A549 (cell line): Measurements from ENCODE around the gene PRRX1. TPM values are rescaled to one million over a fixed set of nuclear protein-coding genes. Genes with fewer than 3 reads are reported as not detected.

Experiments used
- ATAC-seq, 2 experiments: fragments of 200-7000 bp in 1 of 2; fragments of >200 bp in 1 of 2; cut with Nextera tagmentation in 1 of 2; cut with Tn5 transposase in 1 of 2; 3 replicates each; pipeline versions ENCODE4 v1.8.0 to v1.9.1; 2018 to 2020; ENCODE audit warnings: mild to moderate bottlenecking in 1 of 2, moderate library complexity in 1 of 2
- CTCF ChIA-PET: fragments of 300-600 bp; sonication (Branson Sonifier 250); formaldehyde crosslinking; extraction: SDS; loops from one replicate; lab custom pipeline; 2021; ENCODE audit warnings: antibody characterized with exemption, inconsistent platforms; lab: Yijun Ruan, JAX
- POLR2A ChIA-PET: fragments of 350-600 bp; formaldehyde crosslinking; extraction: SDS; loops from one replicate; lab custom pipeline; 2021; ENCODE audit warnings: antibody characterized with exemption, inconsistent platforms; lab: Yijun Ruan, JAX
- DNase-seq, 2 experiments: peaks; one replicate each; pipeline versions ENCODE4 v3.0.0 to v3.0.0-alpha.2; 2011 to 2016; ENCODE audit warnings: low read depth in 1 of 2, low spot score in 1 of 2
- FAIRE-seq: peaks from 2 replicates; lab custom pipeline; 2011; peaks lifted over from hg19 to GRCh38; lab: Jason Lieb, UNC
- H3K27ac ChIP-seq, 2 experiments: fragments of >200 bp; sonication (Bioruptor Twin); formaldehyde crosslinking; 3 replicates each; pipeline ENCODE4 v1.5.1; 2016 to 2017
- H3K4me1 ChIP-seq: fragments of >200 bp; sonication (Bioruptor Twin); formaldehyde crosslinking; 3 replicates; pipeline ENCODE4 v1.6.1; 2016
- H3K4me2 ChIP-seq: fragments of >200 bp; sonication (Bioruptor Twin); formaldehyde crosslinking; 3 replicates; pipeline ENCODE4 v1.6.1; 2016
- H3K4me3 ChIP-seq: fragments of >200 bp; sonication (Bioruptor Twin); formaldehyde crosslinking; 3 replicates; pipeline ENCODE4 v1.5.1; 2016
- H3K9me3 ChIP-seq: fragments of >200 bp; sonication (Bioruptor Twin); formaldehyde crosslinking; 3 replicates; pipeline ENCODE4 v1.6.1; 2016
- ATOH8 ChIP-seq: fragments of 250-450 bp; sonication (Bioruptor Pico); IDR thresholded peaks from 2 replicates; pipeline ENCODE4 v1.5.0; 2020; ENCODE audit warnings: low read depth, mild to moderate bottlenecking, moderate library complexity
- BCL3 ChIP-seq: fragments of >200 bp; sonication (Bioruptor Twin); formaldehyde crosslinking; IDR thresholded peaks from 3 replicates; pipeline ENCODE4 v1.6.1; 2016
- CBX2 ChIP-seq: fragments of 200-600 bp; sonication (generic); IDR thresholded peaks from 2 replicates; pipeline ENCODE4 v1.6.1; 2016; ENCODE audit warnings: low read depth, mild to moderate bottlenecking, borderline replicate concordance
- CEBPB ChIP-seq, 2 experiments: fragments of >200 bp in 1 of 2; sonication (Bioruptor Twin) in 1 of 2; formaldehyde crosslinking in 1 of 2; IDR thresholded peaks; 2 replicates each; pipeline ENCODE4 v1.6.1; 2012 to 2016
- CHD2 ChIP-seq: fragments of 150-350 bp; IDR thresholded peaks from 2 replicates; pipeline ENCODE4 v1.6.1; 2014; ENCODE audit warnings: low read length; ENCODE audit not compliant: partially characterized antibody
- E2F6 ChIP-seq: IDR thresholded peaks from 2 replicates; pipeline ENCODE4 v1.6.1; 2012; ENCODE audit warnings: low read depth, borderline replicate concordance
- EHF ChIP-seq: fragments of 250-450 bp; sonication (Bioruptor Pico); IDR thresholded peaks from 2 replicates; pipeline ENCODE4 v1.5.0; 2020; ENCODE audit warnings: mild to moderate bottlenecking
- EHMT2 ChIP-seq: fragments of 200-600 bp; sonication (generic); IDR thresholded peaks from 2 replicates; pipeline ENCODE4 v1.6.1; 2016; ENCODE audit warnings: antibody characterized with exemption, low read depth, mild to moderate bottlenecking, moderate library complexity
- EP300 ChIP-seq, 2 experiments: fragments of >200 bp; sonication (Bioruptor Twin); formaldehyde crosslinking; IDR thresholded peaks; 2 replicates in 1 of 2; 3 replicates in 1 of 2; pipeline ENCODE4 v1.6.1; 2016 to 2017
- FOSB ChIP-seq: fragments of 250-450 bp; sonication (Bioruptor Pico); IDR thresholded peaks from 2 replicates; pipeline ENCODE4 v1.5.0; 2020; ENCODE audit warnings: mild to moderate bottlenecking, moderate library complexity
- FOSL2 ChIP-seq, 2 experiments: fragments of 450-650 bp in 1 of 2; fragments of >200 bp in 1 of 2; sonication (Bioruptor Twin) in 1 of 2; formaldehyde crosslinking; IDR thresholded peaks; 2 replicates each; pipeline versions ENCODE4 v1.5.0 to v1.6.1; 2016 to 2020; ENCODE audit warnings: mild to moderate bottlenecking in 1 of 2, moderate library complexity in 1 of 2
- GATA3 ChIP-seq: IDR thresholded peaks from 2 replicates; pipeline ENCODE4 v1.6.1; 2012; ENCODE audit warnings: borderline replicate concordance
- HMGXB4 ChIP-seq: fragments of 250-450 bp; sonication (Bioruptor Pico); IDR thresholded peaks from 2 replicates; pipeline ENCODE4 v1.5.0; 2021; ENCODE audit warnings: mild to moderate bottlenecking, moderate library complexity, borderline replicate concordance
- HOXB13 ChIP-seq: fragments of 250-450 bp; sonication (Bioruptor Pico); IDR thresholded peaks from 2 replicates; pipeline ENCODE4 v1.5.0; 2020; ENCODE audit warnings: low read depth, mild to moderate bottlenecking, moderate library complexity
- JUN ChIP-seq, 2 experiments: fragments of >200 bp; sonication (Bioruptor Twin); formaldehyde crosslinking; IDR thresholded peaks; 2 replicates in 1 of 2; 3 replicates in 1 of 2; pipeline ENCODE4 v1.6.1; 2016 to 2017
- KDM1A ChIP-seq: fragments of 200-600 bp; sonication (generic); IDR thresholded peaks from 2 replicates; pipeline ENCODE4 v1.6.1; 2016; ENCODE audit warnings: low read depth, mild to moderate bottlenecking
- NFE2L2 ChIP-seq: fragments of 150-350 bp; conservative IDR thresholded peaks from 2 replicates; pipeline ENCODE4 v1.6.1; 2014; ENCODE audit warnings: low read length
- PBX3 ChIP-seq: IDR thresholded peaks from 2 replicates; pipeline ENCODE4 v1.6.1; 2012
- POLR2A ChIP-seq: IDR thresholded peaks from 2 replicates; pipeline ENCODE4 v1.6.1; 2012; ENCODE audit warnings: mild to moderate bottlenecking, low read length
- RAD21 ChIP-seq, 2 experiments: fragments of >200 bp in 1 of 2; sonication (Bioruptor Twin) in 1 of 2; formaldehyde crosslinking in 1 of 2; IDR thresholded peaks in 1 of 2; conservative IDR thresholded peaks in 1 of 2; 2 replicates in 1 of 2; 3 replicates in 1 of 2; pipeline ENCODE4 v1.6.1; 2012 to 2018; ENCODE audit warnings: inconsistent platforms in 1 of 2
- RCOR1 ChIP-seq: fragments of 150-350 bp; IDR thresholded peaks from 2 replicates; pipeline ENCODE4 v1.6.1; 2014; ENCODE audit warnings: antibody characterized with exemption, low read length, low read depth
- REST ChIP-seq: fragments of 200-600 bp; sonication (generic); IDR thresholded peaks from 2 replicates; pipeline ENCODE4 v1.6.1; 2016; ENCODE audit warnings: antibody characterized with exemption, mild to moderate bottlenecking, moderate library complexity
- RNF2 ChIP-seq: fragments of 200-600 bp; sonication (generic); IDR thresholded peaks from 2 replicates; pipeline ENCODE4 v1.6.1; 2016; ENCODE audit warnings: low read depth, mild to moderate bottlenecking, antibody characterized with exemption, moderate library complexity, borderline replicate concordance
- TFCP2L1 ChIP-seq: fragments of 250-450 bp; sonication (Bioruptor Pico); IDR thresholded peaks from 2 replicates; pipeline ENCODE4 v1.5.0; 2021; ENCODE audit warnings: mild to moderate bottlenecking
- ZFP36 ChIP-seq: fragments of 450-650 bp; IDR thresholded peaks from 2 replicates; pipeline ENCODE4 v1.6.1; 2014; ENCODE audit warnings: borderline replicate concordance; ENCODE audit not compliant: partially characterized antibody
- ZSCAN20 ChIP-seq: fragments of 250-450 bp; sonication (Bioruptor Pico); IDR thresholded peaks from 2 replicates; pipeline ENCODE4 v1.8.0; 2022; ENCODE audit warnings: mild to moderate bottlenecking, moderate library complexity
- WGBS: methylation state at CpG from one replicate; pipeline ENCODE4 v1.1.6; 2017; ENCODE audit errors: missing lambda C conversion rate; 5-methylcytosine and 5-hydroxymethylcytosine counted together
- polyA plus RNA-seq, 4 experiments: library from polyadenylated mRNA; depleted of rRNA in 3 of 4; stranded (reverse); fragments of >200 nt; fragmentation: RNase III in 1 of 4; extraction: RNeasy Plus Mini Kit Qiagen cat#74134 plus additional on column Dnase treatment in 1 of 4; gene quantifications; 2 replicates in 3 of 4; 3 replicates in 1 of 4; pipeline ENCODE4 v1.2.3, GENCODE V29; 2011 to 2017

Gene PRRX1
- polyA plus RNA-seq, 2 of the 4 experiments (the other 2 are of a cell fraction) = 0.14 TPM; not detected in 1

- TF ChIP-seq HMGXB4 (CRISPR knock-in tag) (no peak), REST (no peak), ZSCAN20 (CRISPR knock-in tag) (no peak), E2F6 (no peak), PBX3 (no peak)
These were observed 85.6 kb downstream of the PRRX1 start (continued) for GRCh38 chr1:170749549-170749948.

GRCh38 chr1:170749959-170750358 is 86.0 kb downstream of the PRRX1 start:
- no peak overlapping the region for H3K4me2 ChIP-seq
- DNase-seq (no peak), ATAC-seq (no peak), FAIRE-seq (no peak)
- H3K4me1 ChIP-seq = no peaks in the 10 kb centered on the region
- no peaks in the 10 kb centered on the region for H3K9me3 ChIP-seq
- WGBS = 13% methylated on average over 2 of the region's 2 CpGs
- ChIA-PET CTCF (no interaction called here), POLR2A (no interaction called here)
- H3K4me3 ChIP-seq = no peak overlapping the region
- no peak for TF ChIP-seq GATA3
- no peak for TF ChIP-seq EHMT2
- no peak for TF ChIP-seq ATOH8 (CRISPR knock-in tag)
- TF ChIP-seq NFE2L2 = no peak
- no peak for TF ChIP-seq KDM1A
- TF ChIP-seq E2F6 = no peak
- H3K27ac ChIP-seq = no peak overlapping the region

GRCh38 chr1:170755795-170756194 is 91.9 kb downstream of the PRRX1 start:
- ChIA-PET CTCF (interaction anchor here (0.8 kb wide), 1 partner anchor 9 kb away, joined by 4 read pairs; no protein-coding TSS in a partner anchor), POLR2A (no interaction called here)
- TF ChIP-seq EP300 (IDR thresholded peaks at IDR 0.05) = no peak
- no peak for TF ChIP-seq FOSB (CRISPR knock-in tag)
- TF ChIP-seq CEBPB (IDR thresholded peaks at IDR 0.05) = no peak
- TF ChIP-seq TFCP2L1 = no peak
- no peak for TF ChIP-seq EHMT2
- TF ChIP-seq CBX2 = no peak
- TF ChIP-seq NFE2L2 = no peak
- TF ChIP-seq RAD21 (conservative IDR thresholded peaks at IDR 0.05 in 1 of 2, IDR thresholded peaks at IDR 0.05 in 1 of 2) = no peak
- no peak for TF ChIP-seq POLR2A
- TF ChIP-seq ZFP36 = no peak
- no peak for TF ChIP-seq RNF2
- no peak for TF ChIP-seq RCOR1
- TF ChIP-seq BCL3 = no peak
- TF ChIP-seq JUN (IDR thresholded peaks at IDR 0.05) = no peak
- no peak for TF ChIP-seq HOXB13 (CRISPR knock-in tag)
- TF ChIP-seq CHD2 = no peak
- no peak for TF ChIP-seq FOSL2 (IDR thresholded peaks at IDR 0.05)
- no peak for TF ChIP-seq FOSL2 (CRISPR knock-in tag; IDR thresholded peaks at IDR 0.05)
- no peak for TF ChIP-seq EHF (CRISPR knock-in tag)

More at GRCh38 chr1:170755795-170756194, 91.9 kb downstream of the PRRX1 start:
- 26% methylated on average over 3 of the region's 3 CpGs for WGBS
- no peak for FAIRE-seq
- H3K27ac ChIP-seq = no peak overlapping the region
- no peaks in the 10 kb centered on the region for H3K9me3 ChIP-seq
- H3K4me1 ChIP-seq = no peaks in the 10 kb centered on the region
- no peak overlapping the region for H3K4me2 ChIP-seq
- no peak for DNase-seq
- no peak for ATAC-seq
- no peak overlapping the region for H3K4me3 ChIP-seq
